NCI-H526 treated with DMSO at 0.1 percent for 48 hours (cell line): Measurements from ENCODE around the gene RHCG.

ENCODE experiments used
- DNase-seq: peaks from one replicate; lab custom pipeline; 2025; lab: John Stamatoyannopoulos, UW

Gene RHCG

GRCh38 chr15:89496155-89497098 is at the start of gene RHCG:
RHCG (minus strand) TSS chr15:89496583; CDS start chr15:89496544, 39 bp downstream.
- DNase-seq, result peak; percentile 75

GRCh38 chr15:89543389-89543788 is 47.0 kb upstream of the RHCG start:
- no peak for DNase-seq

GRCh38 chr15:89542369-89542768 is 46.0 kb upstream of the RHCG start:
- no peak for DNase-seq

GRCh38 chr15:89539027-89539426 is 42.6 kb upstream of the RHCG start:
- DNase-seq, result no peak

GRCh38 chr15:89533861-89534544 is 37.6 kb upstream of the RHCG start:
- DNase-seq, result no peak

GRCh38 chr15:89531796-89532537 is 35.6 kb upstream of the RHCG start:
- DNase-seq, result no peak

GRCh38 chr15:89530976-89531375 is 34.6 kb upstream of the RHCG start:
- no peak for DNase-seq

GRCh38 chr15:89528757-89529352 is 32.5 kb upstream of the RHCG start:
- DNase-seq, result no peak

- no peak for DNase-seq
These were observed 30.4 kb upstream of the RHCG start for GRCh38 chr15:89526601-89527441.

- DNase-seq, result no peak
These were observed 29.8 kb upstream of the RHCG start for GRCh38 chr15:89526181-89526580.

- DNase-seq, result no peak
These were observed 27.8 kb upstream of the RHCG start for GRCh38 chr15:89524184-89524583.

- no peak for DNase-seq
These were observed 26.7 kb upstream of the RHCG start for GRCh38 chr15:89523101-89523500.

- DNase-seq, result no peak
These were observed 25.2 kb upstream of the RHCG start for GRCh38 chr15:89521605-89522004.

- no peak for DNase-seq
These were observed 19.1 kb upstream of the RHCG start for GRCh38 chr15:89515477-89515876.

- no peak for DNase-seq
These were observed 18.4 kb upstream of the RHCG start for GRCh38 chr15:89514596-89515406.

GRCh38 chr15:89514186-89514585 is 17.8 kb upstream of the RHCG start:
- DNase-seq, result no peak

GRCh38 chr15:89513284-89513683 is 16.9 kb upstream of the RHCG start:
- no peak for DNase-seq

GRCh38 chr15:89512631-89513030 is 16.2 kb upstream of the RHCG start:
- no peak for DNase-seq

- no peak for DNase-seq
These were observed 9.8 kb upstream of the RHCG start for GRCh38 chr15:89506026-89506686.

- no peak for DNase-seq
These were observed 7.8 kb upstream of the RHCG start for GRCh38 chr15:89504166-89504565.
